LNCaP clone FGC (cell line): Measurements from ENCODE around the gene CALML3.

ENCODE experiments used
- DNase-seq: peaks from one replicate; pipeline ENCODE4 v3.0.0-alpha.2; 2011; ENCODE audit warnings: low read depth
- H3K4me3 ChIP-seq: 2 replicates; pipeline ENCODE4 v1.5.1; 2011; ENCODE audit warnings: mild to moderate bottlenecking, low read depth, low read length, control low read depth
- CTCF ChIP-seq: IDR thresholded peaks from 2 replicates; pipeline ENCODE4 v1.5.1; 2012; ENCODE audit warnings: mild to moderate bottlenecking; ENCODE audit not compliant: control insufficient read depth, insufficient read depth; ENCODE audit errors: extremely low read depth

The CALML3 gene

GRCh38 chr10:5498791-5499492 is 25.8 kb upstream of the CALML3 start:
- no peak for DNase-seq
- H3K4me3 ChIP-seq, result no peak overlapping the region
- TF ChIP-seq CTCF, result no peak

GRCh38 chr10:5499493-5500140 is 25.1 kb upstream of the CALML3 start, which contains the start of gene CALML5:
Gene CALML5, minus strand, starts transcription at chr10:5499570. Its CDS starts 132 bp downstream, at chr10:5499438.
- H3K4me3 ChIP-seq, result no peak within 1 kb of the TSS
- no peak for TF ChIP-seq CTCF

GRCh38 chr10:5500162-5500670 is 24.5 kb upstream of the CALML3 start:
- no peak overlapping the region for H3K4me3 ChIP-seq
- no peak for DNase-seq
- TF ChIP-seq CTCF, result no peak

More at GRCh38 chr10:5499493-5500140, 25.1 kb upstream of the CALML3 start, which contains the start of gene CALML5:
- DNase-seq, result no peak

GRCh38 chr10:5500910-5501309 is 23.9 kb upstream of the CALML3 start:
- DNase-seq, result no peak
- no peak overlapping the region for H3K4me3 ChIP-seq
- no peak for TF ChIP-seq CTCF

GRCh38 chr10:5502061-5502521 is 22.7 kb upstream of the CALML3 start:
- DNase-seq, result no peak
- no peak overlapping the region for H3K4me3 ChIP-seq
- no peak for TF ChIP-seq CTCF

- no peak for TF ChIP-seq CTCF
- no peak overlapping the region for H3K4me3 ChIP-seq
- no peak for DNase-seq
These were observed 21.9 kb upstream of the CALML3 start for GRCh38 chr10:5502571-5503476.
